Progenitor cell of endocrine pancreas (in vitro differentiated cells): ENCODE data around the gene ARPC1B. TPM values are rescaled to one million over a fixed set of nuclear protein-coding genes. Genes with fewer than 3 reads are reported as not detected.
A peak's percentile ranks its signal among the peaks of the same experiment; 100 is the strongest.

Experiments used
- DNase-seq: peaks from one replicate; pipeline ENCODE4 v3.0.0; 2021; ENCODE audit warnings: low spot score; ENCODE audit not compliant: unreplicated experiment
- H3K27ac Mint-ChIP-seq: 2 replicates; pipeline ENCODE4 v1.8.0; 2021; ENCODE audit warnings: mild to moderate bottlenecking, moderate library complexity, mixed read lengths
- H3K27me3 Mint-ChIP-seq: 2 replicates; pipeline ENCODE4 v1.8.0; 2021; ENCODE audit warnings: mixed read lengths
- H3K36me3 Mint-ChIP-seq: 2 replicates; pipeline ENCODE4 v1.8.0; 2022; ENCODE audit warnings: mixed read lengths; ENCODE audit not compliant: insufficient read depth
- H3K4me1 Mint-ChIP-seq: 2 replicates; pipeline ENCODE4 v1.8.0; 2021; ENCODE audit warnings: low read depth, mixed read lengths
- H3K4me3 Mint-ChIP-seq: 2 replicates; pipeline ENCODE4 v1.8.0; 2021; ENCODE audit warnings: low read depth, mild to moderate bottlenecking, moderate library complexity, mixed read lengths
- H3K9me3 Mint-ChIP-seq: 2 replicates; pipeline ENCODE4 v1.8.0; 2021; ENCODE audit warnings: low read depth, mixed read lengths
- CTCF ChIP-seq: fragments of 200-600 bp; sonication (generic); IDR thresholded peaks from one replicate; pipeline ENCODE4 v1.5.0; 2021; ENCODE audit warnings: antibody characterized with exemption, mild to moderate bottlenecking; ENCODE audit not compliant: unreplicated experiment
- total RNA-seq: library from RNA; stranded (reverse); gene quantifications from 2 replicates; pipeline ENCODE4 v1.2.1, GENCODE V29; 2021

ARPC1B gene
- total RNA-seq, 1 donor from 2014 or later, result 28.2 TPM

DNA sequence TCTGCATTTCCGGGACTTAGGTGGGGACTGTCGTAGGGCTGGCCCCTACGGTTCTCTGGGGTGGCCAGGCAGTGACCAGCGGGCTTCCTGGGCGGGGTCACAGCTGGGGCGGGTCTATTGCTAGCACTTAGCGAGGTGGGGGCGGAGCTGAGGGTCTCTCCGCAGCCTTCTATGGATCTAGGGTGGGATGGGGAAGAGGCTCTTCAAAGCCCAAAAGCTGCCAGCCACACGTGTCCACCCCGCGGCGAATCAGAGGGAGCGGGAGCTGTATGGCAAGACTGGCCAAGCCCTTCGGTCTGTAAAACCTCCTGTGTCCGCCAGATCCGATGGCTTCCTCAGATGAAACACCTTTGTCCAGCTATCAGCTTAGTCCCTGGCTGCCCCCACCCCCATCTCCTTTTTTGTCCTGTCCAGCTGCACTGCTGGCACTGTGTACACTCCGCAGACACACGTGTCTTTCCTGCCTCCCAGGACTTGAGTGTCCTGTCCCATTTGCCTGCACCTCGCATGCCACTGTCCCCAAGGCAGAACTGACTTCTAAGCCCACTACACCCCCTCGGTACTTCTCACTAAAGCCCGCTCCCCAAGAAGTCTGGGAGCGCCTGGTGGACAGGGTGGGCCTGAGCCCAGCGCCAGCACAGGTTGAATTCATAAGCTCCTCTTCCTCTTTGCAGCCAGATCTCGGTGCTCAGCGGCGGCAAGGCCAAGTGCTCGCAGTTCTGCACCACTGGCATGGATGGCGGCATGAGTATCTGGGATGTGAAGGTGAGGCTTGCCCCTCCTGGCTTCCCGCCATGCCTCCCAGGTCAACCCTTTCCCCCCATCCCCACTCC is 19.0 kb downstream of the ARPC1B start:
- DNase-seq, result peak; percentile 54
- no peaks in the 10 kb centered on the region for H3K9me3 Mint-ChIP-seq
- peaks cover 8% of the 10 kb centered on the region for H3K36me3 Mint-ChIP-seq
- no peak for TF ChIP-seq CTCF
- H3K27me3 Mint-ChIP-seq, result no peaks in the 10 kb centered on the region
- peak overlapping the region; percentile 90 for H3K4me3 Mint-ChIP-seq
- H3K27ac Mint-ChIP-seq, result peak overlapping the region; percentile 98
- H3K4me1 Mint-ChIP-seq, result peaks cover 6% of the 10 kb centered on the region

DNA sequence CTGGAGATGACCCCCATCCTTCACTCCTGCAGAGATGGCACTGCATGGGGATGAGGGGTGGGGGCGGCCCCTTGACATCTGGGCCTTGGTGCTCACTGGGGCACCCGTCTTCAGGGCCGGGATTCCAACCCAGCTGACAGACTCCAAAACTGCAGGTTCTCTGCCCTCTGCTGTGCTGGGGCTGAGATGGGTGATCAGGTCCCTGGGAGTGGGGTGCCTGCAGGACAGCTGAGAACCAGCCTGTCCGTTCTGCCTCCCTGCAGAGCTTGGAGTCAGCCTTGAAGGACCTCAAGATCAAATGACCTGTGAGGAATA is 19.6 kb downstream of the ARPC1B start:
- peaks cover 6% of the 10 kb centered on the region for H3K4me1 Mint-ChIP-seq
- peaks cover 8% of the 10 kb centered on the region for H3K36me3 Mint-ChIP-seq
- H3K4me3 Mint-ChIP-seq, result no peak overlapping the region
- H3K27me3 Mint-ChIP-seq, result no peaks in the 10 kb centered on the region
- no peaks in the 10 kb centered on the region for H3K9me3 Mint-ChIP-seq
- H3K27ac Mint-ChIP-seq, result no peak overlapping the region
- no peak for TF ChIP-seq CTCF
- no peak for DNase-seq

GRCh38 chr7:99395616-99396327 is 21.2 kb downstream of the ARPC1B start:
- H3K4me3 Mint-ChIP-seq, result no peak overlapping the region
- DNase-seq, result no peak
- H3K27me3 Mint-ChIP-seq, result no peaks in the 10 kb centered on the region
- H3K27ac Mint-ChIP-seq, result no peak overlapping the region
- no peaks in the 10 kb centered on the region for H3K9me3 Mint-ChIP-seq
- H3K36me3 Mint-ChIP-seq, result peaks cover 8% of the 10 kb centered on the region
- no peak for TF ChIP-seq CTCF
- H3K4me1 Mint-ChIP-seq, result peaks cover 6% of the 10 kb centered on the region

DNA sequence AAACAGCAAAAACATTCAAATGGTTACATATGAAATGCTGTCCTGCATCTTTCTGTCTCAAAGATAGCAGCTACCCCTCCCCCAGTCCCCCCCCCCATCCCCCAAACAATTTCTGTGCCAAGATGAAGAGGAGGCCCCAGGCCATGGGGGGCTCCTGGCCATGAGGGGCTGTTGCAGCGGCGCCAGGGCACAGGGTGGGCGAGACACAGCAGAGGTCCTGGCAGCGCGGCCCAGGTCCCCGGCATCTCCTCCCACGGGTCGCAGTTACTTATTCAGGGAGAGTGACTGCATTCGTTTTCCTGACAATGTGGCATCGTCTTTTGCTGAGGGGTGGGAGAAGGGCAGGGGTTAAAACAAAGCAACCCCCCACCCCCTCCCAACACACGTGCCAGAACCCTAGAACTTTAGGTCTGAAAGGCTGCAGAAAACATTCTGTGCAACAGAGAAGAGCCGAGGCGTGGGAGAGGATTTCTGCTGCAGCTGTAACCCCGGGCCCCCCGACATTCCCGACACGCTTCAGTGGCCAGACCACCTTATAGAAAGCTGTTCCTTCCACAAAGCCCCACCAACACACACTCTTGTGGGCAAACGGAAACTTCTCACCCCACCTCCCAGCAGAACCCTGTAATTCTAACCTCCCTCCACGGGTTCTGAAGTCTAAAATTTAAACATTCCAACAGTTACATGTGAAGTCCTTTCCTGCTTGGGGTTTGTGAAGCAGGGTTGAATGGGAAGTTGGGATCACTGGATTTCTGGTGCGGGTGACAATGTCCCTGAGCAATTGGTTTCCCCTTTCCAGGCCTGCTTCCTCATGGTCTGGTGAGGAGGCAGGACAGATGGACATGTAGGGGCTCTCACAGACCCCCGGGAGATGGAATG is 22.1 kb downstream of the ARPC1B start:
- Mint-ChIP-seq H3K36me3 (peaks cover 16% of the 10 kb centered on the region), H3K27ac (peak overlapping the region; percentile 59)

More for the DNA sequence above, 22.1 kb downstream of the ARPC1B start:
- H3K27me3 Mint-ChIP-seq, result no peaks in the 10 kb centered on the region
- no peaks in the 10 kb centered on the region for H3K9me3 Mint-ChIP-seq
- no peak for TF ChIP-seq CTCF
- H3K4me3 Mint-ChIP-seq, result no peak overlapping the region
- DNase-seq, result no peak
- H3K4me1 Mint-ChIP-seq, result peaks cover 6% of the 10 kb centered on the region
